GM10847 (cell line): ENCODE data around the gene USP24.

Experiments
- POLR2A ChIP-seq: IDR thresholded peaks from 2 replicates; pipeline ENCODE4 v1.6.1; 2011; ENCODE audit not compliant: insufficient read length; ENCODE audit errors: extremely low read depth

Gene USP24

GRCh38 chr1:55129194-55129728 is 85.9 kb downstream of the USP24 start:
- TF ChIP-seq POLR2A = no peak

- TF ChIP-seq POLR2A = no peak
These were observed 86.7 kb downstream of the USP24 start for GRCh38 chr1:55128418-55128995.

- no peak for TF ChIP-seq POLR2A
These were observed 87.3 kb downstream of the USP24 start for GRCh38 chr1:55127827-55128343.

DNA sequence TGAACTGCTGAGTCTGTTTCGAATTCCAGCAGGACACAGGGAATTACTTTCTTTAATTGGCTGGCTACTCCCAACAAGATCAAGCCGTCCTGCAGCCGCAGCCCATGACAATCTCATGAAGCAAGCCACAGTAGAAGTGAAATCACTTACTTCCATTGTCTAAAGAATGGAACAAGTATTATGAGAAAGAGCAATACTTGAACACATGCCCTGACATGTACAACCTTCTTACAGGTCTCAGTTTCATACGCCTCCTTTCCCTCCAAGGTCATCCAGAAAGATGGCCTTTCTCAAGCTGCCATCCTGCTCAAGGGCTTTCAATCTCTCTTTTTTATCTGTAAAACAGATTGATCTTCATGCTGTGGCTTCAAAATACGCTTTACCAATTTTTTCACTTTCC is 90.7 kb downstream of the USP24 start:
- TF ChIP-seq POLR2A = no peak

GRCh38 chr1:55120538-55120937 is 94.6 kb downstream of the USP24 start:
- no peak for TF ChIP-seq POLR2A

- TF ChIP-seq POLR2A = no peak
These were observed 96.4 kb downstream of the USP24 start for GRCh38 chr1:55118651-55119329.

DNA sequence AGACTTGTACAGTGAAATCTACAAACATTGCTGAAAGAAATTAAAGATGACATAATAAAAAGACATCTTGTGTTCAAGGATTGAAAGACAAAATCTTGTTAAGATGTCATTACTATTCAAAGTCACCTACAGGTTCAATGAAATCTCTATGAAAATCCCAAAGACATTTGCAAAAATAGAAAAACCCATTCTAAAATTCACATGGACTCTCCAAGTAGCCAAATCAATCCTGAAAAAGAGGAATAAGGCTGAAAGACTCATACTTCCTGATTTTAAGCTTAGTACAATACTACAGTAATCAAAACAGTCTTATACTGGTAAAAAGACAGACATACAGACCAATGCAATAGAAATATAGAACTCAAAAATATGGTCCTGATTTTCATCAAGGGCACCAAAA is 97.2 kb downstream of the USP24 start:
- no peak for TF ChIP-seq POLR2A

- no peak for TF ChIP-seq POLR2A
These were observed 108.1 kb downstream of the USP24 start for GRCh38 chr1:55107101-55107500.

DNA sequence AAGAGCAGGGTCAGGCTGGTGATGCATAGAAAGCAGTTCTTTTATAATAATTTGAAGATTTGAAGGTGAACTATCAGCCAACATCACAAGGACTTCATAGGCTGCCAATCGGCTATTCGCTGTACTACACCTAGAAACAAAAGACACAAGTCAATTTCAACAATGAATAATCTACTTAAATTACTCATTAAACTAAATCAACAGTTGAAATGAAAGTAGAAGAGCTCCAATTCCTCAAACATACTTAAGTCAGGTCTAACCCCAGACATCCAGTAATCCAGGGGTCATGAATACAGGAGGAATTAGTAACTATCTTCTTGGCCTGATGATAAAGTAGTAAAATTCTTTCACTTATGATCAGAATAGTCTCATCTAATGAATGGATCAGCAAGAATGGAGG is 111.3 kb downstream of the USP24 start:
- no peak for TF ChIP-seq POLR2A

GRCh38 chr1:55095095-55095494 is 120.1 kb downstream of the USP24 start:
- no peak for TF ChIP-seq POLR2A

- no peak for TF ChIP-seq POLR2A
These were observed 122.7 kb downstream of the USP24 start for GRCh38 chr1:55092475-55092874.

GRCh38 chr1:55089683-55090082 is 125.5 kb downstream of the USP24 start:
- TF ChIP-seq POLR2A = no peak

DNA sequence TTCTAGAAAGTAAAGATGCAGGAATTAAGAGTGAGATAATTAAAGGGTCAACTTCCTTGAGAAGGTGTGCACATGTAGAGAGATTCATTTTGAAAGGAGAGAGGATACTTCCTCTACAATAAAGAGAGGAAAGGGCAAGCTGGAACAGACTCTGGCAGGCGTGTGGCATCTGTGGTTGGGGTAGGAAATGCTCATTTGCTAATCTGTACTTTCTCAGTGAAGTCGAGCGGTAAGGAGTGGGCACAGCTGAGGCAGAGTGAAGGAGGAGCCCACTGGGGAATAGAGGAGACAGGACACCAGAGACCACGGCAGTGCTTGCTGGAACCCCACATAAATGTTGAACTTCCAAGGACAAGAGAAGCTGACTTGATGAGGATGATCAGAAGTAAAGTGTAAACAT is 126.8 kb downstream of the USP24 start:
- TF ChIP-seq POLR2A = no peak

DNA sequence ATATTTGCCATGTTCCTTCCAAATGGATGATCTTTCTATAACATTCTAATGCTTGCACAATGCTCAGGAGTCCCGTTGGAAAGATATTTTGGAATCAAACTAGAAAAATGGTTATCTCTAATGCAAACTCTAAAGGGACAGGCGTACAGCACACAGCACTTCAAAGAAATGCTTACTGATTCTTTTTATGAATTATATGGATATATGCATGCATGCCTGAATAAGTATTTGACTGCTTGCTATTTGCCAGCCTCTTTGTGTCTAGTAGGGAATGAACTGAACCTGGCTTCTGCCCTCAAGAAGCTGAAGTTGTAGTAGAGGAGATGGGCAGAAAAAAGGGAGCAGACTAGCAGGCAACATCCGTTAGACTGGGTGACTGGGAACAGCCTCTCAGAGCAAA is 127.7 kb downstream of the USP24 start:
- TF ChIP-seq POLR2A = no peak

- TF ChIP-seq POLR2A = no peak
These were observed 130.9 kb downstream of the USP24 start for GRCh38 chr1:55084257-55084656.

DNA sequence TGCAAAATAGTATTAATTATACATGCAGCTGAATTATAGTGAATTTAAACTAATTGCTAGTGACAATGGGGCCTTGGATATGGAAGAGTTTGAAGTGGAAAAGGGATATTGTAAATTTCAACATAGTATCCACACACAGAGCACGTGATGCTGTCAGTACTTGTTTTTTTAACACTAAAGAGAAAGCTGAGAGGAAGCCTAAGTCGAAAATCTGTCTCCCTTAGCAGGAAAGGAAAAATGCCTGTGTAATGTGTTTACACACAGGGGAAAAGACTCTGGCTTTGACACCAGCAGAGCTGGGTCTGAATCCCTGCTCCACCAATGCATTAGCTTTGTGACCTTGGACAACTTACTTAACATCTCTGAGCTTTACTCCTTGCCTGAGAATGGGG is 133.3 kb downstream of the USP24 start:
- no peak for TF ChIP-seq POLR2A
